ENCODE measurements around the gene C3orf62. TPM values are rescaled to one million over a fixed set of nuclear protein-coding genes. Genes with fewer than 3 reads are reported as not detected.

C3orf62 gene
- total RNA-seq, 1 donor from 2014 or later, result 7.5 TPM

- H3K36me3 Mint-ChIP-seq (ENCODE audit: unreplicated experiment), result no peaks in the 10 kb centered on the region
- H3K4me1 Mint-ChIP-seq (ENCODE audit: low read depth, unreplicated experiment), result no peaks in the 10 kb centered on the region
- H3K27ac Mint-ChIP-seq (ENCODE audit: unreplicated experiment), result no peak overlapping the region
- no peak for TF ChIP-seq CTCF (IDR thresholded peaks at IDR 0.05; ENCODE audit: partially characterized antibody, unreplicated experiment)
- no peak overlapping the region for H3K4me3 Mint-ChIP-seq (ENCODE audit: unreplicated experiment)
- DNase-seq, result no peak
- H3K9me3 Mint-ChIP-seq (ENCODE audit: unreplicated experiment), result no peaks in the 10 kb centered on the region
- peaks cover 2% of the 10 kb centered on the region for H3K27me3 Mint-ChIP-seq (ENCODE audit: unreplicated experiment)
Measured at GRCh38 chr3:49270156-49270500, 6.9 kb downstream of the C3orf62 start.

GRCh38 chr3:49269443-49270155, 7.4 kb downstream of the C3orf62 start:
- H3K9me3 Mint-ChIP-seq (ENCODE audit: unreplicated experiment), result no peaks in the 10 kb centered on the region
- H3K27ac Mint-ChIP-seq (ENCODE audit: unreplicated experiment), result no peak overlapping the region
- no peak for TF ChIP-seq CTCF (IDR thresholded peaks at IDR 0.05; ENCODE audit: partially characterized antibody, unreplicated experiment)
- no peak for DNase-seq
- H3K4me1 Mint-ChIP-seq (ENCODE audit: low read depth, unreplicated experiment), result no peaks in the 10 kb centered on the region
- H3K4me3 Mint-ChIP-seq (ENCODE audit: unreplicated experiment), result no peak overlapping the region
- no peaks in the 10 kb centered on the region for H3K36me3 Mint-ChIP-seq (ENCODE audit: unreplicated experiment)
- H3K27me3 Mint-ChIP-seq (ENCODE audit: unreplicated experiment), result peaks cover 2% of the 10 kb centered on the region

- no peak overlapping the region for H3K4me3 Mint-ChIP-seq (ENCODE audit: unreplicated experiment)
- H3K9me3 Mint-ChIP-seq (ENCODE audit: unreplicated experiment), result no peaks in the 10 kb centered on the region
- H3K36me3 Mint-ChIP-seq (ENCODE audit: unreplicated experiment), result no peaks in the 10 kb centered on the region
- no peak overlapping the region for H3K27ac Mint-ChIP-seq (ENCODE audit: unreplicated experiment)
- DNase-seq, result no peak
- H3K4me1 Mint-ChIP-seq (ENCODE audit: low read depth, unreplicated experiment), result no peaks in the 10 kb centered on the region
- no peak for TF ChIP-seq CTCF (IDR thresholded peaks at IDR 0.05; ENCODE audit: partially characterized antibody, unreplicated experiment)
- peaks cover 2% of the 10 kb centered on the region for H3K27me3 Mint-ChIP-seq (ENCODE audit: unreplicated experiment)
Measured at GRCh38 chr3:49266410-49267095, 10.5 kb downstream of the C3orf62 start.

GRCh38 chr3:49265661-49266386, 11.2 kb downstream of the C3orf62 start:
- Mint-ChIP-seq H3K9me3 (ENCODE audit: unreplicated experiment) (no peaks in the 10 kb centered on the region), H3K4me3 (ENCODE audit: unreplicated experiment) (no peak overlapping the region), H3K27me3 (ENCODE audit: unreplicated experiment) (peaks cover 2% of the 10 kb centered on the region), H3K36me3 (ENCODE audit: unreplicated experiment) (no peaks in the 10 kb centered on the region), H3K27ac (ENCODE audit: unreplicated experiment) (no peak overlapping the region), H3K4me1 (ENCODE audit: low read depth, unreplicated experiment) (no peaks in the 10 kb centered on the region)
- DNase-seq, result no peak
- TF ChIP-seq CTCF (IDR thresholded peaks at IDR 0.05; ENCODE audit: partially characterized antibody, unreplicated experiment), result no peak

All from glutamatergic neuron (in vitro differentiated cells).